SK-N-SH (cell line): ENCODE data around the gene TIAM2.

Experiments
- FOSL2 ChIP-seq: IDR thresholded peaks from 2 replicates; pipeline ENCODE4 v1.4.0; 2012; ENCODE audit warnings: low read depth, mild to moderate bottlenecking, moderate library complexity, borderline replicate concordance
- FOXM1 ChIP-seq: IDR thresholded peaks from 2 replicates; pipeline ENCODE4 v1.4.0; 2012; ENCODE audit warnings: low read depth, mild to moderate bottlenecking
- RAD21 ChIP-seq: IDR thresholded peaks from 2 replicates; pipeline ENCODE4 v1.6.1; 2012; ENCODE audit warnings: mild to moderate bottlenecking, low read length
- RCOR1 ChIP-seq: fragments of 150-350 bp; IDR thresholded peaks from 2 replicates; pipeline ENCODE4 v1.6.1; 2017; ENCODE audit warnings: antibody characterized with exemption, low read length
- TAF1 ChIP-seq: IDR thresholded peaks from 2 replicates; pipeline ENCODE4 v1.6.1; 2012; ENCODE audit warnings: low read depth, mild to moderate bottlenecking, low read length, moderate library complexity, borderline replicate concordance
- YY1 ChIP-seq: IDR thresholded peaks from 2 replicates; pipeline ENCODE4 v1.4.0; 2012; ENCODE audit warnings: low read depth, mild to moderate bottlenecking
- TF ChIP-seq, protein P1 (sequence below): fragments of 200-600 bp; sonication (generic); IDR thresholded peaks from 2 replicates; pipeline ENCODE4 v1.6.1; 2017; ENCODE audit warnings: antibody characterized with exemption, mild to moderate bottlenecking, moderate library complexity

DNA sequence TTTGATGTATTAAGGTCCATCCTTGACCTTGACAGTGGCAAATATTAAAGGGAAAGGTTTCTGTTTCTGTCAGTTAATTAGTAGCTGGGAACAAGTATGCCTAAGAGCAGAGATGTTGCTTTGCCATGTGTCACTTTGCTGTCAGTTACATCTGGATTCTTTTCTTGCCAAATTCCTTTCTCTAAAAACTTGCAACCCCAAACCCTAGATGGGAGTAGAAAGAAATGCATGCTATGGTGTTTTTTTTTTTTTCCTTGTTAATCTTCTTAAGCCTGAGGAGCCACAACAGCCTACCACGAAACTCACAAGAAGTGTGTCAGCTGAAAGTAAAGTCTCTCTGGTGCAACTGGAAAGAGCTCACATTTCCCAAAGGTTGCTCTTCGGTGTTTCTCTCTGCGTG lies 250.7 kb downstream of the TIAM2 start:
- no peak for TF ChIP-seq FOSL2
- TF ChIP-seq, protein P1, sequence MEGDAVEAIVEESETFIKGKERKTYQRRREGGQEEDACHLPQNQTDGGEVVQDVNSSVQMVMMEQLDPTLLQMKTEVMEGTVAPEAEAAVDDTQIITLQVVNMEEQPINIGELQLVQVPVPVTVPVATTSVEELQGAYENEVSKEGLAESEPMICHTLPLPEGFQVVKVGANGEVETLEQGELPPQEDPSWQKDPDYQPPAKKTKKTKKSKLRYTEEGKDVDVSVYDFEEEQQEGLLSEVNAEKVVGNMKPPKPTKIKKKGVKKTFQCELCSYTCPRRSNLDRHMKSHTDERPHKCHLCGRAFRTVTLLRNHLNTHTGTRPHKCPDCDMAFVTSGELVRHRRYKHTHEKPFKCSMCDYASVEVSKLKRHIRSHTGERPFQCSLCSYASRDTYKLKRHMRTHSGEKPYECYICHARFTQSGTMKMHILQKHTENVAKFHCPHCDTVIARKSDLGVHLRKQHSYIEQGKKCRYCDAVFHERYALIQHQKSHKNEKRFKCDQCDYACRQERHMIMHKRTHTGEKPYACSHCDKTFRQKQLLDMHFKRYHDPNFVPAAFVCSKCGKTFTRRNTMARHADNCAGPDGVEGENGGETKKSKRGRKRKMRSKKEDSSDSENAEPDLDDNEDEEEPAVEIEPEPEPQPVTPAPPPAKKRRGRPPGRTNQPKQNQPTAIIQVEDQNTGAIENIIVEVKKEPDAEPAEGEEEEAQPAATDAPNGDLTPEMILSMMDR, result no peak
- no peak for TF ChIP-seq RCOR1
- TF ChIP-seq FOXM1, result no peak
- TF ChIP-seq RAD21, result no peak
- no peak for TF ChIP-seq YY1
- TF ChIP-seq TAF1, result no peak
